Lower leg skin (tissue), 3 donors: ENCODE data around the gene DEDD2.

Experiments used
- CTCF ChIP-seq, 3 donors: fragments of 450-650 bp; IDR thresholded peaks; one replicate each; pipeline ENCODE4 v1.5.1; 2016; ENCODE audit warnings: antibody characterized with exemption in 3 of 3, mild to moderate bottlenecking in 3 of 3, moderate library complexity in 2 of 3
- POLR2A ChIP-seq, 2 donors: fragments of 450-650 bp; IDR thresholded peaks; one replicate each; pipeline ENCODE4 v1.6.1; 2016 to 2017; ENCODE audit warnings: antibody characterized with exemption in 2 of 2, mild to moderate bottlenecking in 1 of 2, moderate library complexity in 1 of 2

GRCh38 chr19:42150911-42151361 lies 66.5 kb downstream of the DEDD2 start:
- TF ChIP-seq CTCF (IDR thresholded peaks at IDR 0.05) (no peak), POLR2A (IDR thresholded peaks at IDR 0.05) (no peak)
